Left forelimb (tissue), 1 donor: ENCODE results near the gene NFX1.
"Not testable (repeated sequence)": the region's sequence is repeated elsewhere in the genome, so short reads cannot be mapped to it uniquely, and the experiment has no call there.

ENCODE experiments used
- DNase-seq: peaks from one replicate; pipeline ENCODE4 v3.0.0-alpha.2; 2018; ENCODE audit warnings: low spot score

The NFX1 gene

GRCh38 chr9:33310748-33311147, 20.4 kb downstream of the NFX1 start:
- DNase-seq = no peak

DNA sequence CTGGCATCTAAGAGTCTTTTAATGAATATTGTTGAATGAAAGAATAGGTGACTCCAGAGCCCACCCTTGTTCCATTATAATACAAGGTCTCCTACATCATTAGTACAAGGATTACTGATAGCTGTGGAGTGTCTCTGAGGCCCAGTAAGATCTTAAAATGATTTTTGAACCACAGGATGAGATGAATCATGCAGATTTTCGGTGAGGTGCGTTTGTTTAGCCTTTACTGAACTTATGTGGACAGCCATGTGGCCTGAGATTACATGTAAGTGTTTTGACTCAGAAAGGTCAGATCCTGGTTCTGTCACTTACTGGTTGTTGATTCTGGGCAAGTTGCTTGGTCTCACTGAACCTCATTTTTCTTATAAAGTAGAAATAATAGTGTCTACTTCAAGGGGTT, 21.6 kb downstream of the NFX1 start:
- no peak for DNase-seq

- no peak for DNase-seq
Observed at GRCh38 chr9:33315371-33315770, 25.1 kb downstream of the NFX1 start.

DNA sequence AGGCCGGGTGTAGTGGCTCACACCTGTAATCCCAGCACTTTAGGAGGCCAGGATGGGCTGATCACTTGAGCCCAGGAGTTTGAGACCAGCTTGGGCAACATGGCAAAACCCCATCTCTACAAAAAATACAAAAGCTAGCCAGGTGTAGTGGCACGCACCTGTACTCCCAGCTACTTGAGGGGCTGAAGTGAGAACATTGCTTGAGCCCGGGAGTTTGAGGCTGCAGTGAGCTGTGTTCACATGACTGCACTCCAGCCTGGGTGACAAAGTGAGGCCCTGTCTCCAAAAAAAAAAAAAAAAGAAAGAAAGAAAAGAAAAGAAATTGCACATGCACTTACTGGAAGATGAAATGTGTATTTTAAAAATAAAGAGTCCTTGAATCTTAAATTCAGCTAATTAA, 26.8 kb downstream of the NFX1 start:
- not testable (repeated sequence) for DNase-seq

- DNase-seq = no peak
Observed at GRCh38 chr9:33318225-33318624, 27.9 kb downstream of the NFX1 start.

GRCh38 chr9:33318781-33319180, 28.5 kb downstream of the NFX1 start:
- DNase-seq = no peak

GRCh38 chr9:33320230-33320567, 29.9 kb downstream of the NFX1 start:
- DNase-seq = no peak

- no peak for DNase-seq
Observed at GRCh38 chr9:33320568-33321261, 30.4 kb downstream of the NFX1 start.

GRCh38 chr9:33329117-33329563, 38.8 kb downstream of the NFX1 start:
- DNase-seq = no peak

DNA sequence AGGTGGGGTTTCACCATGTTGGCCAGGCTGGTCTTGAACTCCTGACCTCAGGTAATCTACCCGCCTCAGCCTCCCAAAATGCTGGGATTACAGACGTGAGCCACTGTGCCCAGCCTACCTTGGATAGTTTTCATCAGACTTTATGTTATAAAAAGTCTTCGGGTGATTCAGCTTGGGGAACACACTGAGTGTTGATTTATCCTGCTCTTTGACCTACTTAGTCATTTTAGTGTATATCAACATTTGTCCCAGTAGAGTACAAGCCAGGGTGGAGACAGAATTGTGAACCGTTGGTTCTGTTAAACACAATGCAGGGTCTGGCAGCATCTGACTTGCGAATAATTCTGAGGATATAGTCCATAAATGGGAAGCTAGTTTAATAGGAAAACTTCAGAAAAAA, 39.7 kb downstream of the NFX1 start:
- no peak for DNase-seq

DNA sequence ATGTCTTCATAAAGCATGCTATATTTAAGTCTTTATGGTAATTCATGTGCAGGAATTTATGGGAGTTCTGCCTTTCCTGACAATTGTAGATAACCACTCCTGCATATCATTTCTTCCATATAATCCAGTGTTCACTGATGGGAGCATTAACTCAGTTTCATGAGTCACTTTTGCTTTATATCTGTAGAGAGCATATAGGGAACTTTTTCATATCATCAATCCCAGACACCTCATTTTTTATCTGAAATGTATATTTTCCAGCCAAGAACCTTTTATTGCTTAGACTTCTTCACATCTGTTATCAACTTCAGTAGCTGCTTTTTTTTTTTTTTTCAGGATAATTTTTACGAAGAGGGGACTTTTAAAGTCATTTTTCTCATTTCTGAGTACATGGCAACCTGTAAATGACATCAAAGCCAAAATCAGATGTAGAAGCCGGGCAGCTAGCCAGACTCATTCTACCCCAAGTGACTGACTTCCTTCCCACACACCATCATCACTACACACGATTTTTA, 41.1 kb downstream of the NFX1 start:
- DNase-seq = no peak

- no peak for DNase-seq
Observed at GRCh38 chr9:33332011-33332410, 41.7 kb downstream of the NFX1 start.

- not testable (repeated sequence) for DNase-seq
Observed at GRCh38 chr9:33332956-33333355, 42.6 kb downstream of the NFX1 start.

DNA sequence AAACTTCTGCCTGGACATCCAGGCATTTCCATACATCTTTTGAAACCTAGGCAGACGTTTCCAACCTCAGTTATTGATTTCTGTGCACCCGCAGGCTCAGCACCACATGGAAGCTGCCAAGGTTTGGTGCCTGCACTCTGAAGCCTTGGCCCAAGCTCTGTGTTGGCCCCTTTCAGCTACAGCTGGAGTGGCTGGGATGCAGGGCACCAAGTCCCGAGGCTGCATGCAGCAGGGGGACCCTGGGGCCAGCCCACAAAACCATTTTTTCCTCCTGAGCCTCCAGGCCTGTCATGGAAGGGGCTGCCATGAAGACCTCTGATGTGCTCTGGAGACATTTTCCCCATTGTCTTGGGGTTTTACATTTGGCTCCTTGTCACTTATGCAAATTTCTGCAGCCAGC, 49.9 kb downstream of the NFX1 start:
- DNase-seq = no peak

- DNase-seq = no peak
Observed at GRCh38 chr9:33341182-33341581, 50.9 kb downstream of the NFX1 start.

GRCh38 chr9:33344145-33344544, 53.8 kb downstream of the NFX1 start:
- no peak for DNase-seq

GRCh38 chr9:33346564-33346963, 56.2 kb downstream of the NFX1 start:
- DNase-seq = no peak

DNA sequence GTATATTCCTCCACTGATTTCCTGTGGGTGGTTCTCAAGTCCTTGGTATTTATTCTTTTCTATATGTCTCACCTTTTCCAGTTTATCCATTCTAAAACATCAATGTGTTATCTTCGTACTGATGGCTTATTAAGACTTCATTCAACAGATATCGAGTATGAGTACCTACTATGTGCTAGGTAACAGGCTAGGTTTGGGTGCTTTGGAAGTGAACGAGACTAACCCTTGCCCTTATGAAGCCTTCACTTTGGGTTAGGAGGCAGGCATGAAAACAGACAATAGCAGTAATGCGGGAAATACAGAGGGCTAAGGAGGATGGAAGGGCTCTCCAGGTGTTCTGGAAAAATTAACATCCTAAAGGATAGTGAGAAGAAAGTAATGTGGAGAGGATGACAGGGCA, 58.7 kb downstream of the NFX1 start:
- DNase-seq = no peak

GRCh38 chr9:33349743-33350142, 59.4 kb downstream of the NFX1 start:
- DNase-seq = no peak

GRCh38 chr9:33350310-33350709, 60.0 kb downstream of the NFX1 start:
- DNase-seq = no peak

- no peak for DNase-seq
Observed at GRCh38 chr9:33351547-33351946, 61.2 kb downstream of the NFX1 start.

GRCh38 chr9:33354651-33355211, 64.4 kb downstream of the NFX1 start:
- no peak for DNase-seq

DNA sequence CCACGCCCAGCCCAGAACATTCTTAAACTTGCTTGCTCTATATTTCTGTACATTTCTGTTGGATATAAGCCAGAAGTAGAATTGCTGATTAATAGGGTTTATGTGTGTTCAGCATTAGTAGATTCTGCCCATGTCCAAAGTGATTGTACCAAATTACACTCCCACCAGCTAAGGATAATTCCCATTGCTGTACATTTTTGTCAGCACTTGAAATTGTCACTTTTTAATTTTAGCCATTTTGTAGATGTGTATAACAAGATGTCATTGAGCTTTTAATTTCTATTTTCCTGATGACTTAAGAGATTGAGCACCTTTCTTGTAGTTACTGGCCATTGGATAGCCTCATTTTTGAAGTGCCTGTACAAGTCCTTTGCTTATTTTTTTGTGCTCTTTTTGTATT, 65.6 kb downstream of the NFX1 start:
- DNase-seq = no peak

DNA sequence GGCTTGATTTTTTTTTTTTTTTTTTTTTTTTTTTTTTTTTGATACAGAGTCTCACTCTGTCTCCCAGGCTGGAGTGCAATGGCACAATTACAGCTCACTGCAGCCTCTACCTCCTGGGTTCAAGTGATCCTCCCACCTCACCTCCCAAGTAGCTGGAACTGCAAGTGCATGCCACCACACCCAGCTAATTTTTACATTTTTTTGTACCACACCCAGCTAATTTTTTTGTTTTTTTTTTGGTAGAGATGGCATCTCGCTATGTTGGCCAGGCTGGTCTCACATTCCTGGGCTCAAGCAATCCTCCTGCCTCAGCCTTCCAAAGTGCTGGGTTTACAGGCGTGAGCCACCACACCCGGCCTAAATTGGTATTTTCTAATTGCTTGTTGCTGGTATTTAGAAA, 68.3 kb downstream of the NFX1 start:
- DNase-seq = not testable (repeated sequence)
